Neural cell (in vitro differentiated cells): ENCODE results near the gene REPS2. TPM values are rescaled to one million over a fixed set of nuclear protein-coding genes. Genes with fewer than 3 reads are reported as not detected.

Source experiments
- H2AFZ ChIP-seq: fragments of 200-600, 300-800 bp; sonication (generic), shearing (Covaris generic); 2 replicates; pipeline ENCODE4 v1.6.0; 2014; ENCODE audit warnings: low read depth, mild to moderate bottlenecking, antibody characterized with exemption, low read length, moderate library complexity
- H3F3A ChIP-seq: fragments of 200-600 bp; shearing (Covaris generic); 2 replicates; pipeline ENCODE4 v1.6.1; 2016; ENCODE audit warnings: mild to moderate bottlenecking, moderate library complexity, mixed read lengths, antibody characterized with exemption, low read length; ENCODE audit not compliant: insufficient read depth, poor library complexity, severe bottlenecking
- H3K27ac ChIP-seq: fragments of 200-600, 300-800 bp; sonication (generic), shearing (Covaris generic); 2 replicates; pipeline ENCODE4 v1.5.1; 2014; ENCODE audit warnings: mild to moderate bottlenecking, low read length, moderate library complexity
- H3K27me3 ChIP-seq: fragments of 300-800, 200-600 bp; sonication (generic), shearing (Covaris generic); 2 replicates; pipeline ENCODE4 v1.6.0; 2014; ENCODE audit warnings: mild to moderate bottlenecking, low read depth, low read length, moderate library complexity; ENCODE audit not compliant: insufficient read depth
- H3K36me3 ChIP-seq: fragments of 300-800, 200-600 bp; sonication (generic), shearing (Covaris generic); 2 replicates; pipeline ENCODE4 v1.5.1; 2014; ENCODE audit warnings: mild to moderate bottlenecking, antibody characterized with exemption, low read length, moderate library complexity; ENCODE audit not compliant: insufficient read depth
- H3K4me2 ChIP-seq: fragments of 300-800, 200-600 bp; sonication (generic), shearing (Covaris generic); 2 replicates; pipeline ENCODE4 v1.6.0; 2014; ENCODE audit warnings: mild to moderate bottlenecking, low read length
- H3K4me3 ChIP-seq: fragments of 300-800, 200-600 bp; sonication (generic), shearing (Covaris generic); 2 replicates; pipeline ENCODE4 v1.5.1; 2014; ENCODE audit warnings: mild to moderate bottlenecking, low read length, moderate library complexity
- H3K79me2 ChIP-seq: fragments of 200-600 bp; shearing (Covaris generic); replicated peaks from 2 replicates; pipeline ENCODE4 v1.6.0; 2014; ENCODE audit warnings: mild to moderate bottlenecking, low read length, moderate library complexity; ENCODE audit not compliant: insufficient read depth
- H3K9ac ChIP-seq: fragments of 300-800, 200-600 bp; sonication (generic), shearing (Covaris generic); 2 replicates; pipeline ENCODE4 v1.6.1; 2016; ENCODE audit warnings: mild to moderate bottlenecking, low read length, mixed read lengths
- H3K9me2 ChIP-seq: fragments of 200-600 bp; shearing (Covaris generic); 2 replicates; pipeline ENCODE4 v1.6.1; 2016; ENCODE audit warnings: mild to moderate bottlenecking, low read length, mixed read lengths; ENCODE audit not compliant: insufficient read depth
- H3K9me3 ChIP-seq: fragments of 200-600, 300-800 bp; sonication (generic), shearing (Covaris generic); 2 replicates; pipeline ENCODE4 v1.6.1; 2016; ENCODE audit warnings: mild to moderate bottlenecking, mixed run types, low read length, moderate library complexity, mixed read lengths
- H4K20me1 ChIP-seq: fragments of 200-600 bp; shearing (Covaris generic); 2 replicates; pipeline ENCODE4 v1.6.1; 2016; ENCODE audit warnings: mild to moderate bottlenecking, mixed run types; ENCODE audit not compliant: insufficient read depth
- CTCF ChIP-seq: fragments of 450-650 bp; IDR thresholded peaks from 2 replicates; pipeline ENCODE4 v1.5.1; 2014; ENCODE audit warnings: antibody characterized with exemption, mild to moderate bottlenecking, moderate library complexity; ENCODE audit not compliant: poor library complexity, severe bottlenecking
- EP300 ChIP-seq: fragments of 450-650 bp; conservative IDR thresholded peaks from 2 replicates; pipeline ENCODE4 v1.6.1; 2014; ENCODE audit warnings: antibody characterized with exemption, mild to moderate bottlenecking, moderate library complexity; ENCODE audit not compliant: poor library complexity, severe bottlenecking
- EZH2 ChIP-seq: fragments of 200-600, 300-800 bp; shearing (Covaris generic), sonication (generic); IDR thresholded peaks from 2 replicates; pipeline ENCODE4 v1.6.1; 2014; ENCODE audit warnings: antibody characterized with exemption, low read length, borderline replicate concordance, mild to moderate bottlenecking; ENCODE audit not compliant: insufficient read depth, poor library complexity, severe bottlenecking
- MXI1 ChIP-seq: fragments of 450-650 bp; conservative IDR thresholded peaks from 2 replicates; pipeline ENCODE4 v1.6.1; 2014; ENCODE audit warnings: antibody characterized with exemption, mild to moderate bottlenecking; ENCODE audit not compliant: poor library complexity, severe bottlenecking
- POLR2AphosphoS5 ChIP-seq: IDR thresholded peaks from 2 replicates; pipeline ENCODE4 v1.6.1; 2012
- RAD21 ChIP-seq: fragments of 450-650 bp; conservative IDR thresholded peaks from 2 replicates; pipeline ENCODE4 v1.6.1; 2014; ENCODE audit warnings: antibody characterized with exemption, mild to moderate bottlenecking, moderate library complexity
- SMC3 ChIP-seq: fragments of 450-650 bp; conservative IDR thresholded peaks from 2 replicates; pipeline ENCODE4 v1.6.1; 2014; ENCODE audit warnings: antibody characterized with exemption, mild to moderate bottlenecking, moderate library complexity; ENCODE audit not compliant: poor library complexity
- TAF1 ChIP-seq: IDR thresholded peaks from 2 replicates; pipeline ENCODE4 v1.6.1; 2012; ENCODE audit warnings: low read depth
- polyA plus RNA-seq: library from polyadenylated mRNA; depleted of rRNA; stranded (reverse); fragments of >200 nt; gene quantifications from 2 replicates; pipeline ENCODE4 v1.2.3, GENCODE V29; 2014
- TF ChIP-seq, protein P1 (sequence below): IDR thresholded peaks from 2 replicates; pipeline ENCODE4 v1.6.1; 2012; ENCODE audit warnings: borderline replicate concordance

The REPS2 gene
- polyA plus RNA-seq, 1 donor from 2014 or later: 15.1 TPM

DNA sequence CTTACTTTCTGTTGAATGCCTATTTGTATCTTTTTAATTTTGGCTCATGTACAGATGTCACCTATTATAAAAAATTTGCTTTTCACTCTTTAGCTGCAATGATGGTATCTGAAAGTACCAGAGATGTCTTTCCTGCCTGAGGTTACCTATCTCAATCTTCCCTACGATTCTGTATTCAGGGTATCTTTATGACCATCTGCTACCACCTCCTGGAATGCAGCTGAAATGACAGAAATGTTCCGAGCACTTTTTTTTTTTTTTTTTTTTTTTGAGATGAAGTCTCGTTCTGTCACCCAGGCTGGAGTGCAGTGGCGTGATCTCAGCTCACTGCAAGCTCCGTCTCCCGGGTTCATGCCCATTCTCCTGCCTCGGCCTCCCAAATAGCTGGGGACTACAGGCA, 136.4 kb downstream of the REPS2 start:
- Histone ChIP-seq H3K4me2 (no peak overlapping the region), H3K9ac (no peak overlapping the region), H3K9me2 (no peaks in the 10 kb centered on the region), H3F3A (no peaks in the 10 kb centered on the region), H3K27me3 (no peaks in the 10 kb centered on the region), H3K4me3 (no peak overlapping the region), H4K20me1 (no peaks in the 10 kb centered on the region), H3K27ac (no peak overlapping the region), H3K36me3 (no peaks in the 10 kb centered on the region), H2AFZ (no peak overlapping the region), H3K9me3 (no peaks in the 10 kb centered on the region), H3K79me2 (no peaks in the 10 kb centered on the region)
- TF ChIP-seq RAD21 (peak; percentile 60), POLR2AphosphoS5 (no peak), SMC3 (peak; percentile 59), MXI1 (no peak), CTCF (peak; percentile 55), EP300 (no peak), TAF1 (no peak), EZH2 (no peak)
- TF ChIP-seq, protein P1, sequence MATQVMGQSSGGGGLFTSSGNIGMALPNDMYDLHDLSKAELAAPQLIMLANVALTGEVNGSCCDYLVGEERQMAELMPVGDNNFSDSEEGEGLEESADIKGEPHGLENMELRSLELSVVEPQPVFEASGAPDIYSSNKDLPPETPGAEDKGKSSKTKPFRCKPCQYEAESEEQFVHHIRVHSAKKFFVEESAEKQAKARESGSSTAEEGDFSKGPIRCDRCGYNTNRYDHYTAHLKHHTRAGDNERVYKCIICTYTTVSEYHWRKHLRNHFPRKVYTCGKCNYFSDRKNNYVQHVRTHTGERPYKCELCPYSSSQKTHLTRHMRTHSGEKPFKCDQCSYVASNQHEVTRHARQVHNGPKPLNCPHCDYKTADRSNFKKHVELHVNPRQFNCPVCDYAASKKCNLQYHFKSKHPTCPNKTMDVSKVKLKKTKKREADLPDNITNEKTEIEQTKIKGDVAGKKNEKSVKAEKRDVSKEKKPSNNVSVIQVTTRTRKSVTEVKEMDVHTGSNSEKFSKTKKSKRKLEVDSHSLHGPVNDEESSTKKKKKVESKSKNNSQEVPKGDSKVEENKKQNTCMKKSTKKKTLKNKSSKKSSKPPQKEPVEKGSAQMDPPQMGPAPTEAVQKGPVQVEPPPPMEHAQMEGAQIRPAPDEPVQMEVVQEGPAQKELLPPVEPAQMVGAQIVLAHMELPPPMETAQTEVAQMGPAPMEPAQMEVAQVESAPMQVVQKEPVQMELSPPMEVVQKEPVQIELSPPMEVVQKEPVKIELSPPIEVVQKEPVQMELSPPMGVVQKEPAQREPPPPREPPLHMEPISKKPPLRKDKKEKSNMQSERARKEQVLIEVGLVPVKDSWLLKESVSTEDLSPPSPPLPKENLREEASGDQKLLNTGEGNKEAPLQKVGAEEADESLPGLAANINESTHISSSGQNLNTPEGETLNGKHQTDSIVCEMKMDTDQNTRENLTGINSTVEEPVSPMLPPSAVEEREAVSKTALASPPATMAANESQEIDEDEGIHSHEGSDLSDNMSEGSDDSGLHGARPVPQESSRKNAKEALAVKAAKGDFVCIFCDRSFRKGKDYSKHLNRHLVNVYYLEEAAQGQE: no peak

DNA sequence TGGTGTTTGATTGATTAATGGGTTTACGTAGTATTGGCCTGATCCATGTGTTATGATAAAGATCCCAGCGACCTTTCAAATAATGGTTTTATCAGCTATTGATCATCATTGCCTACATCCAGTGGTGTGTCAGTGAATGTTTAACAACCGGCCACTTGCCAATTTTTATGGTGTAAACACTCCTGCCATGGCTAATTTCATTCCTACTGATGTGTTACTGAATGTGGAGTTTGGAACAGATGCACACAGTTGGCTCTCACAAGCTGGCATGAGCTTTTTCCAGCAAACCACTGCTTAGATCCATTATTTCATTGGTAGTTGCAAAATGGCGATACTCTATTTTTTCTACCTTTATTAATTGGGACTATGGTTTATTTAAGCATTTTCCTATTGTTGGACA, 139.9 kb downstream of the REPS2 start:
- Histone ChIP-seq H3K27me3 (no peaks in the 10 kb centered on the region), H2AFZ (no peak overlapping the region), H3K9ac (no peak overlapping the region), H3K79me2 (no peaks in the 10 kb centered on the region), H3K4me3 (no peak overlapping the region), H4K20me1 (no peaks in the 10 kb centered on the region), H3K9me3 (no peaks in the 10 kb centered on the region), H3K27ac (no peak overlapping the region), H3F3A (no peaks in the 10 kb centered on the region), H3K36me3 (no peaks in the 10 kb centered on the region), H3K9me2 (no peaks in the 10 kb centered on the region), H3K4me2 (no peak overlapping the region)
- TF ChIP-seq EP300: no peak
- no peak for TF ChIP-seq CTCF
- TF ChIP-seq, protein P1: no peak
- no peak for TF ChIP-seq POLR2AphosphoS5
- TF ChIP-seq SMC3: no peak
- no peak for TF ChIP-seq MXI1
- TF ChIP-seq EZH2: no peak
- TF ChIP-seq RAD21: no peak
